Stimulated activated CD8-positive, alpha-beta memory T cell treated with anti-CD3 and anti-CD28 coated beads, Interleukin-4, amount 100 ng/mL, for 48 hours (primary cell): Measurements from ENCODE around the gene PLXNA2.

ENCODE experiments used
- DNase-seq: peaks from one replicate; pipeline ENCODE4 v3.0.0-alpha.2; 2020

Gene PLXNA2

GRCh38 chr1:208059409-208060001 is 184.7 kb downstream of the PLXNA2 start:
- DNase-seq = no peak

GRCh38 chr1:208058756-208059155 is 185.4 kb downstream of the PLXNA2 start:
- no peak for DNase-seq

- DNase-seq = no peak
Observed at GRCh38 chr1:208058267-208058666, 185.9 kb downstream of the PLXNA2 start.

- no peak for DNase-seq
Observed at GRCh38 chr1:208057056-208057455, 187.1 kb downstream of the PLXNA2 start.

GRCh38 chr1:208055535-208055934 is 188.6 kb downstream of the PLXNA2 start:
- no peak for DNase-seq

GRCh38 chr1:208054911-208055379 is 189.2 kb downstream of the PLXNA2 start:
- no peak for DNase-seq

GRCh38 chr1:208054485-208054884 is 189.7 kb downstream of the PLXNA2 start:
- no peak for DNase-seq

- no peak for DNase-seq
Observed at GRCh38 chr1:208053661-208054060, 190.5 kb downstream of the PLXNA2 start.

GRCh38 chr1:208052926-208053407 is 191.2 kb downstream of the PLXNA2 start:
- no peak for DNase-seq

GRCh38 chr1:208052135-208052534 is 192.0 kb downstream of the PLXNA2 start:
- DNase-seq = no peak

- no peak for DNase-seq
Observed at GRCh38 chr1:208051651-208052050, 192.5 kb downstream of the PLXNA2 start.

GRCh38 chr1:208048904-208049303 is 195.3 kb downstream of the PLXNA2 start:
- no peak for DNase-seq

GRCh38 chr1:208047975-208048374 is 196.2 kb downstream of the PLXNA2 start:
- DNase-seq = no peak

- no peak for DNase-seq
Observed at GRCh38 chr1:208047476-208047934, 196.7 kb downstream of the PLXNA2 start.

- no peak for DNase-seq
Observed at GRCh38 chr1:208045463-208046260, 198.5 kb downstream of the PLXNA2 start.

GRCh38 chr1:208044589-208045462 is 199.4 kb downstream of the PLXNA2 start:
- DNase-seq = no peak

- no peak for DNase-seq
Observed at GRCh38 chr1:208043691-208044181, 200.4 kb downstream of the PLXNA2 start.

GRCh38 chr1:208042868-208043267 is 201.3 kb downstream of the PLXNA2 start:
- DNase-seq = no peak

GRCh38 chr1:208042041-208042615 is 202.1 kb downstream of the PLXNA2 start:
- no peak for DNase-seq

GRCh38 chr1:208041505-208041904 is 202.7 kb downstream of the PLXNA2 start:
- DNase-seq = no peak

GRCh38 chr1:208040821-208041297 is 203.3 kb downstream of the PLXNA2 start:
- DNase-seq = no peak
